OCI-LY1 (cell line): Measurements from ENCODE around the gene PSAT1.

Source experiments
- CTCF ChIP-seq: fragments of 200-600 bp; sonication (generic), shearing (Covaris generic); IDR thresholded peaks from 2 replicates; pipeline ENCODE4 v1.5.1; 2017; ENCODE audit warnings: mild to moderate bottlenecking, antibody characterized with exemption, low read length, moderate library complexity, mixed read lengths
- EZH2 ChIP-seq: fragments of 200-600 bp; sonication (generic), shearing (Covaris generic); IDR thresholded peaks from 2 replicates; pipeline ENCODE4 v1.8.0; 2017; ENCODE audit warnings: borderline replicate concordance, mixed run types, mild to moderate bottlenecking, antibody characterized with exemption, low read length, moderate library complexity, mixed read lengths

DNA sequence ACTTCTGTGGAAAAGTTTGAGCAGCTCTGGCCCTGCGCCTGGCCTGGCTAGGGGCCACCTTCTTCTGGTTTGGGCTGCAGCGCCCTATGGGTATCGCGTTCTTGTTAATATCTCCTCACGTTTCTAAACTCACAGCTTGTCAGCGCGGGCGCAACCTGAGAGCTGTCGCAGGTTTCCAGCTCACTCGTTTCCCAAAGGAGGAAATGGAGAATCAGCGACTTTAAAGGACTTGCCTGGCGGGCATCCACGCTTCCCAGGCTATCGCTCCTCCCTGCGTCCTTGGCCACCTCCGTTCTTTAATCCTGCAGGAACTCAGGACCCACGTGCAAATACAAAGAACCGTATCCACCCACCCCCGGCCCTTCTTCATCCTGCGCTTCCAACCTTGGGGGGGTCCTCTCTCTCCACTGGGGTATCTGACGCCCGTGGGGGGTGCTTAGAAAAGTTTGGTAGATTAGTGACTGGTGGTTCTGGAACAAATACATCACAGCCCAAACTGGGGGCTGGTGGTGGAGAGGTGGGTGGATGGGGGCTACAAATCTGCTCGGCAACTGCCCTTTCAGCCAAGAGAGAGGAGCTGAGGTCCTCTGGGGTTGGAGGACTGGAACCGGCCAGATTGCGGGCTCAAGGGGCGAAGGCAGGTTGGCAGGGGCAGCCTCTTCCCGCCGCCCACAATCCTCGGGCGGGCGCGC is 578 bp upstream of the PSAT1 start:
- TF ChIP-seq CTCF, result no peak
- TF ChIP-seq EZH2, result no peak
